PC-3 (cell line): Measurements from ENCODE around the gene E2F1.

Experiments used
- CTCF ChIP-seq: fragments of 300-600 bp; sonication (generic); conservative IDR thresholded peaks from 2 replicates; pipeline ENCODE4 v1.5.1; 2017; ENCODE audit warnings: antibody characterized with exemption, low read depth, mild to moderate bottlenecking, low read length
- EZH2 ChIP-seq: fragments of 300-600 bp; sonication (generic); IDR thresholded peaks from one replicate; pipeline ENCODE4 v1.6.1; 2017; ENCODE audit warnings: antibody characterized with exemption, mild to moderate bottlenecking, low read length; ENCODE audit not compliant: unreplicated experiment
- EZH2phosphoT487 ChIP-seq: fragments of 300-600 bp; sonication (generic); IDR thresholded peaks from 2 replicates; pipeline ENCODE4 v1.6.1; 2018; ENCODE audit warnings: mild to moderate bottlenecking, antibody characterized with exemption, low read length, borderline replicate concordance

GRCh38 chr20:33648396-33649004, 37.7 kb downstream of the E2F1 start:
- no peak for TF ChIP-seq CTCF
- no peak for TF ChIP-seq EZH2phosphoT487
- TF ChIP-seq EZH2: no peak
